ENCODE data around the gene RAMP1.

RAMP1 gene

GRCh38 chr2:237895544-237896506, 36.4 kb downstream of the RAMP1 start:
- DNase-seq (ENCODE audit: low read depth) = no peak

- no peak for DNase-seq (ENCODE audit: low read depth)
Observed at GRCh38 chr2:237896507-237896892, 37.1 kb downstream of the RAMP1 start.

GRCh38 chr2:237896956-237897355, 37.5 kb downstream of the RAMP1 start:
- DNase-seq (ENCODE audit: low read depth) = no peak

GRCh38 chr2:237898057-237898414, 38.6 kb downstream of the RAMP1 start:
- DNase-seq (ENCODE audit: low read depth) = no peak

GRCh38 chr2:237900891-237901831, 41.7 kb downstream of the RAMP1 start:
- DNase-seq (ENCODE audit: low read depth) = no peak

- no peak for DNase-seq (ENCODE audit: low read depth)
Observed at GRCh38 chr2:237901932-237902850, 42.8 kb downstream of the RAMP1 start.

- DNase-seq (ENCODE audit: low read depth) = no peak
Observed at GRCh38 chr2:237904831-237905599, 45.6 kb downstream of the RAMP1 start.

- DNase-seq (ENCODE audit: low read depth) = no peak
Observed at GRCh38 chr2:237907144-237907543, 47.7 kb downstream of the RAMP1 start.

GRCh38 chr2:237909075-237909695, 49.8 kb downstream of the RAMP1 start:
- no peak for DNase-seq (ENCODE audit: low read depth)

- no peak for DNase-seq (ENCODE audit: low read depth)
Observed at GRCh38 chr2:237909801-237910475, 50.5 kb downstream of the RAMP1 start.

GRCh38 chr2:237910576-237911362, 51.3 kb downstream of the RAMP1 start:
- DNase-seq (ENCODE audit: low read depth) = no peak

GRCh38 chr2:237911363-237912017, 52.1 kb downstream of the RAMP1 start:
- no peak for DNase-seq (ENCODE audit: low read depth)

- no peak for DNase-seq (ENCODE audit: low read depth)
Observed at GRCh38 chr2:237912271-237913192, 53.1 kb downstream of the RAMP1 start.

GRCh38 chr2:237913193-237913917, 53.9 kb downstream of the RAMP1 start:
- no peak for DNase-seq (ENCODE audit: low read depth)

- no peak for DNase-seq (ENCODE audit: low read depth)
Observed at GRCh38 chr2:237915576-237915975, 56.2 kb downstream of the RAMP1 start.

GRCh38 chr2:237916296-237916695, 56.9 kb downstream of the RAMP1 start:
- no peak for DNase-seq (ENCODE audit: low read depth)
